Measurements from ENCODE around the gene REXO1. TPM values are rescaled to one million over a fixed set of nuclear protein-coding genes. Genes with fewer than 3 reads are reported as not detected.

The REXO1 gene
- total RNA-seq, 1 experiment from 2014 or later: 52.2 TPM

MicroRNAs within 50 kb of the gene (microRNA counts, 767-probe panel; counts per million panel counts)
- not detected for microRNA hsa-miR-1909-3p

Small RNA genes within 50 kb of the gene (microRNA-seq; reads per million reads assigned to microRNA genes)
- gene MIR1909 (ENCODE audit: borderline number of aligned reads): 2.8 reads per million

Other genes starting within 250 kb of the REXO1 start
- gene UQCR11, start 243.0 kb downstream of the REXO1 start, total RNA-seq (2021; ENCODE audit: unreplicated experiment): 303 TPM
- gene TCF3, start 195.9 kb downstream of the REXO1 start, total RNA-seq (2021; ENCODE audit: unreplicated experiment): 208 TPM
- gene ONECUT3, start 95.0 kb downstream of the REXO1 start, total RNA-seq (2021; ENCODE audit: unreplicated experiment): 22.1 TPM
- 17.0 TPM for gene ATP8B3, start 36.2 kb downstream of the REXO1 start, total RNA-seq (2021; ENCODE audit: unreplicated experiment)
- gene KLF16, start 15.1 kb upstream of the REXO1 start, total RNA-seq (2021; ENCODE audit: unreplicated experiment): 64.3 TPM
- gene ABHD17A, start 37.0 kb upstream of the REXO1 start, total RNA-seq (2021; ENCODE audit: unreplicated experiment): 68.2 TPM
- 15.9 TPM for gene ADAT3, start 56.9 kb upstream of the REXO1 start, total RNA-seq (2021; ENCODE audit: unreplicated experiment)
- 63.3 TPM for gene SCAMP4, start 56.9 kb upstream of the REXO1 start, total RNA-seq (2021; ENCODE audit: unreplicated experiment)
- 97.9 TPM for gene CSNK1G2, start 92.7 kb upstream of the REXO1 start, total RNA-seq (2021; ENCODE audit: unreplicated experiment)
- gene BTBD2, start 167.2 kb upstream of the REXO1 start, total RNA-seq (2021; ENCODE audit: unreplicated experiment): 112 TPM
- 271 TPM for gene MKNK2, start 202.8 kb upstream of the REXO1 start, total RNA-seq (2021; ENCODE audit: unreplicated experiment)
- 32.1 TPM for gene MOB3A, start 247.8 kb upstream of the REXO1 start, total RNA-seq (2021; ENCODE audit: unreplicated experiment)
- gene IZUMO4, start 248.4 kb upstream of the REXO1 start, total RNA-seq (2021; ENCODE audit: unreplicated experiment): 6.1 TPM